ENCODE measurements around the gene SULF2. TPM values are rescaled to one million over a fixed set of nuclear protein-coding genes. Genes with fewer than 3 reads are reported as not detected.

The SULF2 gene
- total RNA-seq, 4 donors from 2014 or later = 31.5 to 182 (median 94.4) TPM

DNA sequence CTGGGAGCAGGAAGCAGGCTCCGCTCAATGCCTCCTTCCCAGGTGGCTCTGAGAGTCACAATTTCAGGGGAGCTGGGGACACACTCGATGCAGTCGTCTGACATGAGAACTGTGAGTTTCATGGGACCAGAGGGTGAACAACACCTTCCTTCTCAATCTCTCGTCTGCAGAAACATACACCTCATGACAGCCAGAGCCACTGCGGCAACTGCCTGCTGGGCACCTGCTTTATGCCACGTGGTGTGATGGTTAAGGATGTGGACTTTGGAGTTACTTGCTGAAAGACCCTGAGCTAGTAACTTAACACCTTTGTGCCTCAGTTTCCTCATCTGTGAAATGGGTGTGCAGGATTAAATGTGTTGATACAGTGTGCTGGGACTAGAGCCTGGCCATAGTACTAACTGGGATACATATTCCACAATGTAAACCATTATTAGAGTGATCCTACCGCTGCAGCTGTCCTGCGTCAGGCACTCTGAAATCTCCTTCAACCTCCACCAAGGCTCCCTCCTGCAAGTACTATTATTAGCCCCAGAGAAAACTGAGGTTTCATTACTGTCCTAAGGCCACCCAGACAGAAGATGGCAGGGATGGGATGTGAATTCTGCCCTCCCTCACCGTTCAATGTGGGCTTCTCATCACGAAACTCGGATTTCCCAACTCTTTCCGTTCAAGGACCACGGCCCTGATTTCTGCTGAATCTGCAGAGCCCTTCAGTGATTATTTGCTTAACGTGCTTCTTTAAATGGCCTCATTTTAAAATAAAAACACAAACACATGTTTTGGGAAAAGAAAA, 24.4 kb downstream of the SULF2 start:
- Histone ChIP-seq H3K27ac (no peak overlapping the region), H3K36me3 (peaks cover 0 to 94% (median 0%) of the 10 kb centered on the region in 3 donors), H3K4me3 (no peak overlapping the region), H3K27me3 (no peaks in the 10 kb centered on the region), H3K4me1 (peaks cover 0 to 22% (median 5%) of the 10 kb centered on the region in 3 donors), H3K9me3 (no peaks in the 10 kb centered on the region)
- DNase-seq = no peak
- intact Hi-C loops (cut with DNase I) = no loop called here
- 84 to 85% methylated on average over 11 to 12 of the region's 14 CpGs for WGBS, 2 donors
- TF ChIP-seq, protein P1, sequence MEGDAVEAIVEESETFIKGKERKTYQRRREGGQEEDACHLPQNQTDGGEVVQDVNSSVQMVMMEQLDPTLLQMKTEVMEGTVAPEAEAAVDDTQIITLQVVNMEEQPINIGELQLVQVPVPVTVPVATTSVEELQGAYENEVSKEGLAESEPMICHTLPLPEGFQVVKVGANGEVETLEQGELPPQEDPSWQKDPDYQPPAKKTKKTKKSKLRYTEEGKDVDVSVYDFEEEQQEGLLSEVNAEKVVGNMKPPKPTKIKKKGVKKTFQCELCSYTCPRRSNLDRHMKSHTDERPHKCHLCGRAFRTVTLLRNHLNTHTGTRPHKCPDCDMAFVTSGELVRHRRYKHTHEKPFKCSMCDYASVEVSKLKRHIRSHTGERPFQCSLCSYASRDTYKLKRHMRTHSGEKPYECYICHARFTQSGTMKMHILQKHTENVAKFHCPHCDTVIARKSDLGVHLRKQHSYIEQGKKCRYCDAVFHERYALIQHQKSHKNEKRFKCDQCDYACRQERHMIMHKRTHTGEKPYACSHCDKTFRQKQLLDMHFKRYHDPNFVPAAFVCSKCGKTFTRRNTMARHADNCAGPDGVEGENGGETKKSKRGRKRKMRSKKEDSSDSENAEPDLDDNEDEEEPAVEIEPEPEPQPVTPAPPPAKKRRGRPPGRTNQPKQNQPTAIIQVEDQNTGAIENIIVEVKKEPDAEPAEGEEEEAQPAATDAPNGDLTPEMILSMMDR (IDR thresholded peaks at IDR 0.05) = no peak
- no peak for TF ChIP-seq POLR2A (IDR thresholded peaks at IDR 0.05)

DNA sequence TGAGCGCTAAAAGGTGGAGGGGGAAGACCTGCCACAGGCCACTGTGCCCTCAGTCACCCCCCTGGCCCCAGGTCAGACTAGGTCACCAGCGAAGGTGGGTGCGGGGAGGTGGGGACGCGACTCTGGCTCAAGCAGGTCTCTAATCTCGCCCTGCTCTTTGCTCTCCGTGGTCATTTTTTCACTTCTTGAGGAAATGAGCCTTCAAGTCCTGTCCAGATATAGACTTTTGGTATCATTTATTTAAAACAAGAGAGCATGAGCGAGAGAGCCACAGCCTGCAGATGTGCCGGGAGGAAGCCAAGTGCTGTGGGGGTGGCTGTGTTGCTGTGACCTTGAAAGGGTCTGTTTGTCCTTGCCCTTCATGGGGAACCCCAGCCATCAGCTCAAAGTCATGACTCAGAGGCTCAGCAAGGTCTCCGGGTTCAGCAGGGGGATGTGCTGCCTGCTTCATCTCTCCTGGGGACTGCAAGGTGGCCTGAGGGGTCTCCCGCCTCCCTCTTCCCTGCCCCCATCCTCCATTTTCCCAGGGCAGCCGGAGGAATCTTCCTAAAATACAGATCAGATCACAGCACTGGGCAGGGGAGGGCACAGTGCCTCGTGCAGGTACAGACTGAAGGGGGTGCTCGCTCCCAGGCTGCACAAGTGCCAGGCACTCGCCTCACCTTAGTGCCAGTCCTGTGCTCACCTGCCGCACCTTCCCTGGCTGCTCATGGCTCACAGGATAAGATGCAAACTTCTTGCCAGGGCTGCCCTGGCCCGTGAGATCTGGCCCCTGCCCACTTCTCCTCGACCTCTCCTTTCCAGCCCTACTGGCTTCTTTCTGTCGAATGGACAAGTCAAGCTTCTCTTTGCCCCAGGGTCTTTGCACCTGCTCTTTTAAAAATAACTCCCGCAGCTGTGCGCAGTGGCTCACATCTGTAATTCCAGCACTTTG, 26.5 kb downstream of the SULF2 start:
- WGBS, 2 donors = 72 to 80% methylated on average over 11 to 15 of the region's 21 CpGs
- DNase-seq = no peak
- Histone ChIP-seq H3K4me1 (peaks cover 0 to 17% (median 5%) of the 10 kb centered on the region in 3 donors), H3K27me3 (no peaks in the 10 kb centered on the region), H3K4me3 (no peak overlapping the region), H3K36me3 (peaks cover 0 to 100% (median 0%) of the 10 kb centered on the region in 3 donors), H3K27ac (no peak overlapping the region), H3K9me3 (no peaks in the 10 kb centered on the region)
- TF ChIP-seq, protein P1 (IDR thresholded peaks at IDR 0.05) = no peak
- no peak for TF ChIP-seq POLR2A (IDR thresholded peaks at IDR 0.05)
- intact Hi-C loops (cut with DNase I) = no loop called here

DNA sequence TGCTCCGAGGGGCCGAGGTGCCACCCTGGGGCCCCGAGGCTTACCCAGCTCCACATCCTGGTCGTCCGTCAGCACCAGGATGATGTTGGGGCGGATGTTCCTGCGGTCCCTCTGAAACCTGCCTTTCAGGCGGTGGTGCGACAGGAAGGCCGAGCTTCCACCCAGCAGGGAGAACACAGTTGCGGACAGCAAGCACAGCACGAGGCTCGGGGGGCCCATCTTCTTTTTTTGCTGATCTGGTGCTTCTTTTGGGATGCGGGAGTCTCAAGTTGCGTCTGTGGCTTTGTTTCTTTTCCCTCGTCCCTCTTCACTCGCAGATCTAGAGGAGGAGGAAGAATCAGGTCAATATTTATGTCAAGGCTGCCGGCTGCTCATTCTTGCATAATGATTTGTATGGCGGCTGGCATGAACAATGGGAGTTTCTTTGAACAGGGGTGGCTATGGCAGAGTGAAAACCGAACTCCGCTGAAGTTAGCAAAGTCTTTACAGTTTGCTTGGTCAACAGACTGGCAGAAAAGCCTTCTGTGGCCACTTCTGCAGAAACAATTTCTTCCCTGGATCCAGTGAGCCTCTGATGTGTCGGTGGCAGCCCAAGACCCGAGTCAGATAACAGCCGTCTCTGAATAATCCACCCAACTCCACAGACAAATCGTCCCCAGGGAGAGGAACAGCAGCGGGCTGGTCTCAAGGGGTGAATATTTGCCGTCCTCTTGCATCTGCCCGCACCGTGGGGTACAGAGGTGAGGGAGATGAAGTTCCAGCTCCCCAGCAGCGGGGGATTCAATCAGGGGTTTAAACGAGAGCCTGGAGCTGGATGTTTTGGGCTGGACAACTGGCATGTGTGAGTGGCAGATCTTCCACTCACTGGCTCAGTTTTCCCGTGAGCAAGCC, 27.9 kb downstream of the SULF2 start:
- Histone ChIP-seq H3K4me3 (no peak overlapping the region), H3K4me1 (peaks cover 0 to 5% (median 0%) of the 10 kb centered on the region in 3 donors), H3K27me3 (no peaks in the 10 kb centered on the region), H3K9me3 (no peaks in the 10 kb centered on the region), H3K27ac (no peak overlapping the region), H3K36me3 (peaks cover 0 to 100% (median 0%) of the 10 kb centered on the region in 3 donors)
- TF ChIP-seq POLR2A (IDR thresholded peaks at IDR 0.05) = no peak
- TF ChIP-seq, protein P1 (IDR thresholded peaks at IDR 0.05) = no peak
- WGBS, 2 donors = 81 to 88% methylated on average over 25 to 26 of the region's 32 CpGs
- intact Hi-C loops (cut with DNase I) = no loop called here
- no peak for DNase-seq

DNA sequence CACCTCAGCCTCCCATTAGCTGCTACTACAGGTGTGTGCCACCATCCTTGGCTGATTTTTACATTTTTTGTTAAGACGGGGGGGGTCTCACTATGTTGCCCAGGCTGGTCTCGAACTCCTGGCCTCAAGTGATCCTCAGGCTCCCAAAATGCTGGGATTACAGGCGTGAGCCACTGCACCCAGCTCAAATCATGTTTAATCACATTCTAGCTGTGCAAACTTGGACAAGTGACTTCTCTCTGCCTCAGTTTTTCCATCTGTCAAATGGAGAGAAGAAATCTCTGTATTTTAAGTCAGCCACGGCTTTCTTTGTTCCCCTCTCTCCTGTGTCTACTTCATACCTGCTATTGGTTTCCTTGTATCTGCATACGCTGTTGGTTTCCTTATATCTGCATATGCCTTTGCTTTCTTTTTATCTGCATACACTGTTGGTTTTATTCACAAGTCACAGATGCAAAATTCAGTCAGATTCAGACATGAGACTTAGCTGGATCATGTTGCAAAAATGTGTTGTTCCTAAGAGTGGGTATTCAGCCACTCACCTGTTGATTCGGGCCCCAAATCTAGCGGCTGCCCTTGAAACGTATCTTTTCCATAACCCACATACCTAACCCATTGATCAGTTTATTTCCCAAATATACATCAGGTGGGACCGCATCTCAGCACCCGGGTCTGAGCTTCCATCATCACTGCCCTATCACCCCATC, 30.2 kb downstream of the SULF2 start:
- TF ChIP-seq, protein P1 (IDR thresholded peaks at IDR 0.05) = no peak
- no peak for TF ChIP-seq POLR2A (IDR thresholded peaks at IDR 0.05)
- WGBS, 2 donors = 88 to 91% methylated on average over 9 to 10 of the region's 10 CpGs
- no peak for DNase-seq
- H3K9me3 ChIP-seq = no peaks in the 10 kb centered on the region
- no peaks in the 10 kb centered on the region for H3K27me3 ChIP-seq
- peaks cover 0 to 11% (median 0%) of the 10 kb centered on the region in 3 donors for H3K4me1 ChIP-seq
- peaks cover 0 to 100% (median 4%) of the 10 kb centered on the region in 3 donors for H3K36me3 ChIP-seq
- H3K27ac ChIP-seq = no peak overlapping the region
- H3K4me3 ChIP-seq = no peak overlapping the region
- intact Hi-C loops (cut with DNase I) = no loop called here
